SKM-1 treated with dmso at 0.1 percent for 144 hours (cell line): Measurements from ENCODE around the gene GARS1.

Experiments used
- DNase-seq: peaks from one replicate; lab custom pipeline; 2025; ENCODE audit not compliant: unreplicated experiment; lab: John Stamatoyannopoulos, UW

GARS1 gene

DNA sequence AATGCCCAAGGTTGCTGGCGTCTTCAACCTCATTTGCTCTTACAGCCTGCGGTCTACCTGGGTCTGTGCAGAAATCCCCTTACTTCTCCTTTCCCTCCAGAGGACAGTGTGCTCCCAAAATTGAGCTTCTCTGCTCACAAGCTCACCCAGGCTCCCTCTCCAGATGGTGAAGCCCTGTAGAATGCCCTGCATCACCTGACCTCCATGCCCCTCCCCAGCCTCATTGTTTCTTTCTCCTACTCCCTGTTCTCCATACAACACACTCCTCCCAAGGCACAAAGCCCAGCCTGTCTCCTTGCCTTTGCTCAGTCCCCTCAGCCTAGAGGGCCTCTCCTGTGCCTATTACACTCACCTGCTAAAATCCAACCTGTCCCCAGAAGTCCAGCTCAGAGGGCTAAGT is 84.1 kb downstream of the GARS1 start:
- DNase-seq = no peak

DNA sequence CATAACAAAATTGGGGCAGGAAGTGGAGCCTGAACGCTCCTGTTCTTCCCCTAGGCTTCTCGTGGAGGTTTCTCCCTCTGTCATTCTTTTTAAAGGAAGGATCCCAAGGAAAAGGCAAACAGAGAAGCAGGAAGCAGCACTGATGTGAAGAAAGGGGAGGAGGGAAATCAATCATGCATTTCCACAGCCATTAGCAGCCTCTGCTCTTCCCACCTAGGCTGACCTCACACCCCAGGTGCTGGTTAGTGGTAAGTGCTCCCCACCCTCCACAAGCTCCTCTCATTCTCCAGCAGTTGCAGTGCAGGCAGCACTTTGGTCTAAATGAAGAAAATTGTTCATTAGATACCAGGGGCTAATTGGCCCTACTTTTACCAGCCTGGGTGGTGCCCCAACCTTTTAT is 85.0 kb downstream of the GARS1 start:
- no peak for DNase-seq

DNA sequence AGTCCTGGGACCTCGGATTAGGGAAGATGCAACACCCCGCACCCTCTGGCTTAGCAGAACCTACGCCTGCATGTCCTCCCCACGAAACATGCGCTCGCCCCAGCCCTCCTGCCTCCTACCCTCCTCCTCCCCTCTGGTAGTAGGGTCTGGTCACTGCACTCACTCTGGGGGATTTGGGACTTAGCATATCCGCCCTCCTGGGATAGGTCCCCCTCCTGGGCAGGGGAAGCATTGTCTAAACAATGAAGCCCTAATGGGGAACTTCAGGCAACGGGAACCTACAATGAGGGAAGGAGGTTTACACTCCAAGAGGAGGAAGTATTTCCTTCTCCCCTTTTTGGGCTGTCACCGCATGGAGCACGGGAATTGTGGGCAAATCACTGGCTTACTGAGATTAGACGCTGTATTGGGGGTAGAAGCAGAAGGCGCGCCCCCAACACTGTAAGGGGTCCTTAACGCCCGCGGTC is 86.7 kb downstream of the GARS1 start:
- peak; percentile 15 for DNase-seq

DNA sequence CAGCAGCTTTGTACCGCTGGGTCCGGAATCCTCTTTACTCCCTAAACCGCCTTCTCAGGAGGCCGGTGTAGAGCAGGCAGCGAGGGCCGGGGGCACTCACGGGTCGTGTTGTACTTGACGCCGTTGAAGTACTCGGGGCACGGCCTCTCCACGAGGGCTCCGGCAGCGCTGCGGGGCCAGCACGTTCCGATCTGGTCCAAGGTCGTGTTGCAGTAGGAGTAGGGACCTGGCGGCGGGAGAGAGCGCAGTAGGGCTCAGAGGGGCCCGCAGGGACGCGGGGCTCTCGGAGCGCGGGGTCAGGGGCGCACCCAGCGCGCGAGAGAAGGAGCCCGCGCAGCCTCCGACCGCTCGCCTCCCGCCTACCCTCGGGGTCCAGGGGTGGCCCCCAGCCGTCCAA is 87.1 kb downstream of the GARS1 start:
- DNase-seq = no peak

DNA sequence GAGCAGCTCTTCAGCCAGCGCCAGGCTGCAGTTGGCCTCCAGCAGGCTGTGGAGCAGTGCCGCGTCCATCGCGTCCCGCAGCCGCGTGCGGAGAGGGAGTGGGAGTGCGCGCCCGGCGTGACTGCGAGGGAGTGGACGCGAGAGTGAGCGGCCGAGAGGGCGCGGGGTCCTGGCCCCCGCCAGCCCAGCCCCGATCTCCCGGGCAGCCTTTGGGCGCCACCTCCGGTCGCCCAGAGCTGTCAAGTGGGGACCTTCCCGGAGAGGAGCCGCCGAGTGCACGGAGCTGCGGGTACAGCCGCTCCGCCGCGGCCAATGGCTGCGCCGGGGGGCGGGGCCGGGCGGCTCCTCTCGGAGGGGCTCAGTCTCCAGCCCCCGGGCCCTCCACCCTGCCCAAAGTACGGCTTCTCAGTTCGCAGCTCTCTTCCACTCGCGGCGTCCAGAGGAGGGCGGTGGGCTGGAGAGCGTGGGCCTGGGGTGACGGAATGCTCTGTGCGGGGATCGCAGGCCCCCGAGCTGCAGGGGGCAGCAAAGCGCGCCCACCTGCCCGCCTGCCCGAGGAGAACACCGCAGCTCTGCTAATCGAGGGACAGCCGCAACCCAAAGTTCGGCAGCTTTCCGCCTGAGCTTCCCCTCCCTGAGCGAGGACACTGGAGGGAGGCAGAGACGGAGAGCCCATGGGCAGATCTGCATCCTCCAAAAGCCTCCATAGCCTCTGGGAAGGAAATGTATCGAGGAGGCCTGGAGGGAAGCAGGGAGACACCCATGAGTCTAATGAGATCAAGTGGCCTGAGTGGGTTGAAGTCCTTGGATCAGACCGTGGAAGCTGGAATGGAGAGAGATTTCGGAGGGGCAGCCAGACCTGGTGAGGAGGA is 87.8 kb downstream of the GARS1 start, which contains the start of gene CRHR2:
TSS of gene CRHR2 (minus strand) at position 245 of the 872 bp plus-strand sequence. CDS start at position 69, 176 bp downstream.
- DNase-seq = peak; percentile 9

DNA sequence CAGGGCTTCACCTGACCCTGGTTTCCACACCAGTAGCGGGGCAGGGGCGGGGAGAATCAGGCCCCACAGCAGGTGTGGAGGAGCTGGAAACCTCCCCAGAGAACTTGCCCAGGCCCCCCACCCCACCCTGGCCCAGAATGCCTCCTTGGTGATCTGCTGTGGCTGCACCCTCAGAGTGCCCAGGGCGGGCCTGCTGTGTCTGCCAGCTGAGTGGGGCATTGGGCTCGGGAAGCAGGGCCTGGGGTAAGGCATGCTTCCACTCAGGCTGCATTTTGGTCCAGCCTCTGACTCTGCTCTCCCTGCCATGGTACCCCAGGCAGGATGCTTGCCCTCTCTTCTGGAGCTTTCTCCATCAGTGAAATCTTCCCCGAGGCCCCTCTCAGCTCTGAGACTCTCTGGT is 88.6 kb downstream of the GARS1 start:
- no peak for DNase-seq
